Uterus (tissue), 4 donors: ENCODE results near the gene LSAMP. TPM values are rescaled to one million over a fixed set of nuclear protein-coding genes. Genes with fewer than 3 reads are reported as not detected.

Source experiments
- DNase-seq, 2 donors: peaks; one replicate each; pipeline ENCODE4 v3.0.0-alpha.2; 2019 to 2020
- H3K27ac ChIP-seq, 2 donors: fragments of 200-600 bp; sonication (generic); 1 replicate in 1 of 2; 2 replicates in 1 of 2; pipeline ENCODE4 v1.5.1; 2016 to 2018
- H3K27me3 ChIP-seq, 2 donors: fragments of 200-600 bp; sonication (generic); one replicate each; pipeline ENCODE4 v1.5.1; 2018 to 2019; ENCODE audit warnings: control low read depth in 1 of 2
- H3K36me3 ChIP-seq, 2 donors: fragments of 200-600 bp; sonication (generic); one replicate each; pipeline ENCODE4 v1.5.1; 2019; ENCODE audit warnings: control low read depth in 1 of 2
- H3K4me1 ChIP-seq, 2 donors: fragments of 200-600 bp; sonication (generic); one replicate each; pipeline ENCODE4 v1.5.1; 2018 to 2019; ENCODE audit warnings: control low read depth in 1 of 2
- H3K4me3 ChIP-seq, 2 donors: fragments of 200-600 bp; sonication (generic); 1 replicate in 1 of 2; 2 replicates in 1 of 2; pipeline ENCODE4 v1.5.1; 2018 to 2019; ENCODE audit warnings: mild to moderate bottlenecking in 1 of 2
- H3K9me3 ChIP-seq, 2 donors: fragments of 200-600 bp; sonication (generic); one replicate each; pipeline ENCODE4 v1.5.1; 2019; ENCODE audit warnings: control low read depth in 1 of 2
- CTCF ChIP-seq, 4 experiments: fragments of 200-600 bp in 2 of 4; fragments of 450-650 bp in 2 of 4; sonication (generic) in 2 of 4; IDR thresholded peaks; one replicate each; pipeline ENCODE4 v1.5.1; 2016 to 2019; ENCODE audit warnings: antibody characterized with exemption in 4 of 4, mild to moderate bottlenecking in 2 of 4, moderate library complexity in 1 of 4
- POLR2A ChIP-seq, 2 donors: fragments of 450-650 bp; IDR thresholded peaks; one replicate each; pipeline ENCODE4 v1.6.1; 2016; ENCODE audit warnings: antibody characterized with exemption in 2 of 2, mild to moderate bottlenecking in 1 of 2, moderate library complexity in 1 of 2
- intact Hi-C: fragments of 100-400 bp; cut with DNase I; formaldehyde crosslinking; loops from one replicate; pipeline ENCODE4 v1.15.1; 2023; ENCODE audit warnings: low total_unique reads
- total RNA-seq, 4 donors: library from RNA; depleted of rRNA in 3 of 4; stranded (reverse); fragments of >200 nt in 3 of 4; gene quantifications; one replicate each; pipeline versions ENCODE4 v1.1.0 to v1.2.4, GENCODE V29; 2014 to 2023
- donor health status: DM: yes; HTN: yes; CAD: no.

The LSAMP gene
- total RNA-seq, 4 donors from 2014 or later, result 0.26 to 25.8 (median 1.8) TPM

- intact Hi-C loops, result no loop called here
These were observed 387.8 kb downstream of the LSAMP start for GRCh38 chr3:116057400-116058006.

DNA sequence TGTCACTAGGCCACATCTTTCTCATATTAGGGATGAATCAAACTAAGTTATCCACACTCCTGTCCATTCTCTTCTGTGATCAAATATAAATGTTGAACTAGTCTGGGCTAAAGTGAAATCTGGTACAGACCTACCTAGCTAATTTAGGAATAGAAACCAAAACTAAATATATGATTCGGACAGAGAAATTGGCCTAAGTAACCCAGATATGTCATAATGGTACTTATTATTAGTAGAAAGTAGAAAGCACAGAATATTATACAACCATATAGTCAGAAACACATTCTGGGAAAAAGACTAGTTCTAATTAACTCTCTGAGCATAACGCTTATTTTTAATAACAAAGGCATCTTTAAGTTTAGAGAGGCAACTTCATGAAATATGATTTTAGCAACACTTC lies 389.0 kb downstream of the LSAMP start:
- no peaks in the 10 kb centered on the region for H3K9me3 ChIP-seq
- no peak overlapping the region for H3K27ac ChIP-seq
- TF ChIP-seq POLR2A (IDR thresholded peaks at IDR 0.05), result no peak
- TF ChIP-seq CTCF (IDR thresholded peaks at IDR 0.05), result no peak
- no peaks in the 10 kb centered on the region for H3K27me3 ChIP-seq
- no peak overlapping the region for H3K4me3 ChIP-seq
- no peak for DNase-seq
- intact Hi-C loops, result no loop called here
- no peaks in the 10 kb centered on the region for H3K36me3 ChIP-seq
- H3K4me1 ChIP-seq, result no peaks in the 10 kb centered on the region

More at GRCh38 chr3:116057400-116058006, 387.8 kb downstream of the LSAMP start:
- Histone ChIP-seq H3K36me3 (no peaks in the 10 kb centered on the region), H3K27me3 (no peaks in the 10 kb centered on the region), H3K4me1 (no peaks in the 10 kb centered on the region), H3K27ac (no peak overlapping the region), H3K9me3 (no peaks in the 10 kb centered on the region), H3K4me3 (no peak overlapping the region)
- TF ChIP-seq CTCF (IDR thresholded peaks at IDR 0.05), result no peak
- no peak for TF ChIP-seq POLR2A (IDR thresholded peaks at IDR 0.05)
- no peak for DNase-seq

DNA sequence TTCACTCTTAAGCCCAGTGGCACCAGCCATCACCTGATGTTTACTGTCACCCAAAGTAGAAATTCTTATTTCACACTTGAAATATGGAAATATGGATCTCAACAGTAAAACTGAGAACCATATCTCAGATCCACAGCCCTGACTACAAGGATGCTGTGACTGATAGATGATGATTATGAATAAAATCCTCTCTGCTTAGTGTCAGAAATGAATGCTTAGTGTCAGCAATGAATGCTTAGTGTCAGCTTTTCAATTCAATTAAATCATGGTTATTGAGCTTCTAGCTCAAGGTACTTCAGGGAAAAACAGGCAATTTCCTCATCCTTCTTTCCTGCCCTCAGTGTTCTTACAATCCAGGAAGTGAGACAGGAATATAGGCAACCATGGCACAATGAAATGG lies 392.3 kb downstream of the LSAMP start:
- H3K4me3 ChIP-seq, result no peak overlapping the region
- H3K9me3 ChIP-seq, result no peaks in the 10 kb centered on the region
- H3K36me3 ChIP-seq, result no peaks in the 10 kb centered on the region
- H3K4me1 ChIP-seq, result no peaks in the 10 kb centered on the region
- intact Hi-C loops, result no loop called here
- H3K27me3 ChIP-seq, result no peaks in the 10 kb centered on the region
- no peak for DNase-seq
- H3K27ac ChIP-seq, result no peak overlapping the region
- TF ChIP-seq POLR2A (IDR thresholded peaks at IDR 0.05) (no peak), CTCF (IDR thresholded peaks at IDR 0.05) (no peak)

DNA sequence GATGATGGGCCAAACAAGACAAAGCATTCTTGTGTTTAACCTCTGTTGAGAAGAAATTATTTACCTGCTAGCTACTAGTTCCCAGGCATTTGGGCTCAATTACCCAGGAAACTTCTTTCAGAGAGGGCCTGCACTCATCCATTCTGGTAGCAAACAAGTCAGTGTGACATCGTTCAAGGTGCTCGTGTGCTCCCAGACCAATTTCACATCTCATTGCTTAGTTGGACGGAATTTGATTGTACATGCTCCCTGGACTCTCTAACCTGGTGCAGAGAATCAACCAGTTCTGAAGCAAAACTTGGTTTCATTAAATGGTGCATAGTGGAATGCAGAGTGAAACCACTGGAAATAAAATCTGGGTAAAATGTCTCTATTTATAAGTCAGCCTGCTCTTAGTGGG lies 392.7 kb downstream of the LSAMP start:
- Histone ChIP-seq H3K36me3 (no peaks in the 10 kb centered on the region), H3K4me3 (no peak overlapping the region), H3K27me3 (no peaks in the 10 kb centered on the region), H3K9me3 (no peaks in the 10 kb centered on the region), H3K27ac (no peak overlapping the region), H3K4me1 (no peaks in the 10 kb centered on the region)
- intact Hi-C loops, result no loop called here
- no peak for TF ChIP-seq CTCF (IDR thresholded peaks at IDR 0.05)
- no peak for TF ChIP-seq POLR2A (IDR thresholded peaks at IDR 0.05)
- no peak for DNase-seq

DNA sequence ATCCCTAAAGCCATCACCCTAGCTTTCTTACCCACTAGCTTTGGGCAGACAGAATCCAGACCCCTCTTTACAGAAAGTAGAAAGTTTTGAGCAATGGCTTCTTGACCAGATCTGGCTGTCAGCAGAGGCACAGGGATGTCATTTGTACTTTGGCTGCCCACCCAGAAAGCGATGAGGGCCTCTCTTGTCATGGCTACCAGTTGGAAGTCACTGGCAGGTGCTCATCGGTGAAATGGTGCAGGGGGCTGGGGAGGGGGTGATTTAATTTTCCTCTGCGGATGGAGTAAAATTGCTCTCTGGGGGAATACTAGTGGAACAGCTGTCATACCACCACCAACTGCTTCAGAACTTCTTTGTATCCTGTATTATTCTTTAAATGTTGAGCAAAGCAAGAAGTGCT lies 393.7 kb downstream of the LSAMP start:
- no peak overlapping the region for H3K4me3 ChIP-seq
- H3K27ac ChIP-seq, result no peak overlapping the region
- no peak for DNase-seq
- no peaks in the 10 kb centered on the region for H3K36me3 ChIP-seq
- H3K9me3 ChIP-seq, result no peaks in the 10 kb centered on the region
- intact Hi-C loops, result no loop called here
- TF ChIP-seq CTCF (IDR thresholded peaks at IDR 0.05) (no peak), POLR2A (IDR thresholded peaks at IDR 0.05) (no peak)
- no peaks in the 10 kb centered on the region for H3K27me3 ChIP-seq
- H3K4me1 ChIP-seq, result no peaks in the 10 kb centered on the region
